ENCODE results near the gene PTCH1.

PTCH1 gene

GRCh38 chr9:95516734-95517558, at the start of gene PTCH1:
PTCH1 (minus strand) TSS chr9:95516971.
- no peak for DNase-seq

GRCh38 chr9:95565982-95566381, 49.2 kb upstream of the PTCH1 start:
- DNase-seq: no peak

- DNase-seq: no peak
Measured at GRCh38 chr9:95561913-95562312, 45.1 kb upstream of the PTCH1 start.

- DNase-seq: no peak
Measured at GRCh38 chr9:95557142-95557541, 40.4 kb upstream of the PTCH1 start.

GRCh38 chr9:95556521-95556920, 39.8 kb upstream of the PTCH1 start:
- DNase-seq: no peak

GRCh38 chr9:95552814-95553546, 36.2 kb upstream of the PTCH1 start:
- no peak for DNase-seq

- DNase-seq: no peak
Measured at GRCh38 chr9:95552255-95552654, 35.5 kb upstream of the PTCH1 start.

- DNase-seq: no peak
Measured at GRCh38 chr9:95551406-95551805, 34.6 kb upstream of the PTCH1 start.

- no peak for DNase-seq
Measured at GRCh38 chr9:95545831-95546567, 29.2 kb upstream of the PTCH1 start.

GRCh38 chr9:95533996-95534680, 17.4 kb upstream of the PTCH1 start:
- DNase-seq: no peak

GRCh38 chr9:95529910-95530309, 13.1 kb upstream of the PTCH1 start:
- DNase-seq: no peak

- DNase-seq: no peak
Measured at GRCh38 chr9:95528908-95529502, 12.2 kb upstream of the PTCH1 start.

- DNase-seq: no peak
Measured at GRCh38 chr9:95522871-95523370, 6.2 kb upstream of the PTCH1 start.

- DNase-seq: no peak
Measured at GRCh38 chr9:95521699-95522098, 4.9 kb upstream of the PTCH1 start.

- no peak for DNase-seq
Measured at GRCh38 chr9:95517559-95518425, 1.0 kb upstream of the PTCH1 start.

- DNase-seq: no peak
Measured at GRCh38 chr9:95516221-95516733, 494 bp downstream of the PTCH1 start.

GRCh38 chr9:95515272-95516113, 1.3 kb downstream of the PTCH1 start:
- peak; percentile 38 for DNase-seq

GRCh38 chr9:95514342-95514741, 2.4 kb downstream of the PTCH1 start:
- DNase-seq: no peak

- DNase-seq: no peak
Measured at GRCh38 chr9:95513711-95514110, 3.1 kb downstream of the PTCH1 start.

- no peak for DNase-seq
Measured at GRCh38 chr9:95512709-95513095, 4.1 kb downstream of the PTCH1 start.

All from NCI-H1694 (cell line).